ENCODE data around the gene CERKL.

Gene CERKL

GRCh38 chr2:181596556-181596955, 60.3 kb downstream of the CERKL start:
- DNase-seq (ENCODE audit: low read depth) = no peak
- H3K4me3 ChIP-seq (replicated peaks; ENCODE audit: low read depth, low read length) = no peak overlapping the region
- TF ChIP-seq, protein P1, sequence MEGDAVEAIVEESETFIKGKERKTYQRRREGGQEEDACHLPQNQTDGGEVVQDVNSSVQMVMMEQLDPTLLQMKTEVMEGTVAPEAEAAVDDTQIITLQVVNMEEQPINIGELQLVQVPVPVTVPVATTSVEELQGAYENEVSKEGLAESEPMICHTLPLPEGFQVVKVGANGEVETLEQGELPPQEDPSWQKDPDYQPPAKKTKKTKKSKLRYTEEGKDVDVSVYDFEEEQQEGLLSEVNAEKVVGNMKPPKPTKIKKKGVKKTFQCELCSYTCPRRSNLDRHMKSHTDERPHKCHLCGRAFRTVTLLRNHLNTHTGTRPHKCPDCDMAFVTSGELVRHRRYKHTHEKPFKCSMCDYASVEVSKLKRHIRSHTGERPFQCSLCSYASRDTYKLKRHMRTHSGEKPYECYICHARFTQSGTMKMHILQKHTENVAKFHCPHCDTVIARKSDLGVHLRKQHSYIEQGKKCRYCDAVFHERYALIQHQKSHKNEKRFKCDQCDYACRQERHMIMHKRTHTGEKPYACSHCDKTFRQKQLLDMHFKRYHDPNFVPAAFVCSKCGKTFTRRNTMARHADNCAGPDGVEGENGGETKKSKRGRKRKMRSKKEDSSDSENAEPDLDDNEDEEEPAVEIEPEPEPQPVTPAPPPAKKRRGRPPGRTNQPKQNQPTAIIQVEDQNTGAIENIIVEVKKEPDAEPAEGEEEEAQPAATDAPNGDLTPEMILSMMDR (IDR thresholded peaks at IDR 0.05; ENCODE audit: low read length, missing control alignments) = no peak

DNA sequence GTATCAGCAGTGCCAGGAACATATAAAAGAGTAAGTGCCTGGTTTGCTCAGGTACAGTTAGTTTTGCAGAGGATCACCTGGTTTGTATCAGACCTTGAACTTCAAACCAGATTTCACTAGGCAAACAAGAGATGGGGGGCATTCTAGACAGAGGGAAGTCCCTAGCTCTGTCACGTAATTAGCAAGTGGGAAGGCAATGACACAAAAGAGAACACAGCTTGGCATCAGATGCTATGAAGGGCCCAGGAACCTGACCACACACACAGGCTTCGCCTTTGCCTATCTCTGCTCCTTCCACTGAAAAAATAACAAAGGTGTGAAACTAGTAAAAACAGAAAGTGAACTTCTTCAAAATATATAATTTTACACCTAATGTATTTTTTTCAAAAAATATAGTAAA, 62.6 kb downstream of the CERKL start:
- no peak for DNase-seq (ENCODE audit: low read depth)
- no peak overlapping the region for H3K4me3 ChIP-seq (replicated peaks; ENCODE audit: low read depth, low read length)
- TF ChIP-seq, protein P1 (IDR thresholded peaks at IDR 0.05; ENCODE audit: low read length, missing control alignments) = no peak

GRCh38 chr2:181589779-181590178, 67.1 kb downstream of the CERKL start:
- TF ChIP-seq, protein P1 (IDR thresholded peaks at IDR 0.05; ENCODE audit: low read length, missing control alignments) = no peak
- H3K4me3 ChIP-seq (replicated peaks; ENCODE audit: low read depth, low read length) = no peak overlapping the region
- DNase-seq (ENCODE audit: low read depth) = no peak

DNA sequence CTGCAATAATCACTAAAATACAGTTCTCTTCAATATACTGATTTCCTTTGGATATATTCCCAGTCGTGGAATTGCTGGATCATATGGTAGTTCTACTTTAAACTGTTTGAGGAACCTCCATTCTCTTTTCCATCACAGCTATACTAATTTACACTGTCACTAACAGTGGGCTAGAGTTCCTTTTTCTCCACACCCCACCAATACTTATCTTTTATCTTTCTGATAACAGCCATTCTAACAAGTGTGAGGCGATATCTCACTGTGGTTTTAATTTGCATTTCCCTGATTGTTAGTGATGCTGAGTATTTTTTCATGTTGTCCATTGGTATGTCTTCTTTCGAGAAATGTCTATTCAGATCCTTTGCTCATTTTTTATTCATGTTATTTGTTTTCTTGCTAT, 68.4 kb downstream of the CERKL start:
- no peak overlapping the region for H3K4me3 ChIP-seq (replicated peaks; ENCODE audit: low read depth, low read length)
- no peak for DNase-seq (ENCODE audit: low read depth)
- TF ChIP-seq, protein P1 (IDR thresholded peaks at IDR 0.05; ENCODE audit: low read length, missing control alignments) = no peak

DNA sequence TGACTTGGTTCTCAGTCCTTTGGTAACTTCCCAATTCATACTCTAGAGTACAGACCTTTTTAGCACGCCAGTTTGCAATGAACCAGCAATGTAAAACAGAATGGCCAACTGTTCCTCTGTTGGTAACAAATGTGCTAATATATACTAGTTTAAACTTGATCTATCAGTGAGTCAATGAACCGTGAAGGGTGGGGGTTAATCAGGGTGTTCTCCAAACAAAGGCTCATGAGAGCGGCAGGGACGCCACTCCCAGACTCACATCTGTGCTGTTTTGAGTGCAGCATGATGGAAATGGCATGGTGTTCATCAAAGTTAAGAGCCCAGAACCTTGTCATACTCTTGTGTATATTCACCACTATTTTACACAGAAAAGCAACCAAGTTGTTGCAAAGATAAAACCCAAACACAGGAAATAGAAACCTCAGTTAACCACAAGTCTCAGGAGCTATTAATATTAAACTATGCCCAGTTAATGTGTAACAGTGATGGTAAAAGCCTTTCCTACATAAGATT, 70.3 kb downstream of the CERKL start:
- H3K4me3 ChIP-seq (replicated peaks; ENCODE audit: low read depth, low read length) = no peak overlapping the region
- DNase-seq (ENCODE audit: low read depth) = no peak
- TF ChIP-seq, protein P1 (IDR thresholded peaks at IDR 0.05; ENCODE audit: low read length, missing control alignments) = no peak

GRCh38 chr2:181585732-181586131, 71.2 kb downstream of the CERKL start:
- no peak for DNase-seq (ENCODE audit: low read depth)
- H3K4me3 ChIP-seq (replicated peaks; ENCODE audit: low read depth, low read length) = no peak overlapping the region
- TF ChIP-seq, protein P1 (IDR thresholded peaks at IDR 0.05; ENCODE audit: low read length, missing control alignments) = no peak

- no peak overlapping the region for H3K4me3 ChIP-seq (replicated peaks; ENCODE audit: low read depth, low read length)
- no peak for DNase-seq (ENCODE audit: low read depth)
- TF ChIP-seq, protein P1 (IDR thresholded peaks at IDR 0.05; ENCODE audit: low read length, missing control alignments) = no peak
Observed at GRCh38 chr2:181581534-181581933, 75.4 kb downstream of the CERKL start.
